Measurements from ENCODE around the gene GREB1.
A peak's percentile ranks its signal among the peaks of the same experiment; 100 is the strongest.

The GREB1 gene

GRCh38 chr2:11533278-11534070, at the start of gene GREB1:
TSS of gene GREB1 (plus strand) at chr2:11534045. CDS start at chr2:11556615, 22,570 bp downstream.
- DNase-seq = no peak

GRCh38 chr2:11488809-11489208, 45.0 kb upstream of the GREB1 start:
- no peak for DNase-seq

- no peak for DNase-seq
Observed at GRCh38 chr2:11490194-11490593, 43.7 kb upstream of the GREB1 start.

- no peak for DNase-seq
Observed at GRCh38 chr2:11491348-11491933, 42.4 kb upstream of the GREB1 start.

GRCh38 chr2:11492244-11492643, 41.6 kb upstream of the GREB1 start:
- no peak for DNase-seq

- no peak for DNase-seq
Observed at GRCh38 chr2:11492720-11493119, 41.1 kb upstream of the GREB1 start.

- no peak for DNase-seq
Observed at GRCh38 chr2:11493282-11493681, 40.6 kb upstream of the GREB1 start.

GRCh38 chr2:11494310-11494709, 39.5 kb upstream of the GREB1 start:
- DNase-seq = no peak

GRCh38 chr2:11495844-11496681, 37.8 kb upstream of the GREB1 start:
- peak in 6 of 14 donors; percentile 19 to 44 (median 30) for DNase-seq

GRCh38 chr2:11498543-11499034, 35.3 kb upstream of the GREB1 start:
- DNase-seq = peak in 11 of 14 donors; percentile 56 to 82 (median 68)

- peak in 10 of 14 donors; percentile 5 to 55 (median 44) for DNase-seq
Observed at GRCh38 chr2:11499081-11499743, 34.6 kb upstream of the GREB1 start.

GRCh38 chr2:11500702-11501303, 33.0 kb upstream of the GREB1 start:
- DNase-seq = no peak

- no peak for DNase-seq
Observed at GRCh38 chr2:11502740-11503292, 31.0 kb upstream of the GREB1 start.

GRCh38 chr2:11503354-11503927, 30.4 kb upstream of the GREB1 start:
- no peak for DNase-seq

GRCh38 chr2:11505652-11506610, 27.9 kb upstream of the GREB1 start:
- DNase-seq = no peak

- DNase-seq = no peak
Observed at GRCh38 chr2:11506611-11506969, 27.3 kb upstream of the GREB1 start.

- DNase-seq = no peak
Observed at GRCh38 chr2:11507517-11507916, 26.3 kb upstream of the GREB1 start.

- DNase-seq = peak in 6 of 14 donors; percentile 16 to 43 (median 30)
Observed at GRCh38 chr2:11508279-11508678, 25.6 kb upstream of the GREB1 start.

GRCh38 chr2:11509657-11510360, 24.0 kb upstream of the GREB1 start:
- no peak for DNase-seq
